ENCODE measurements around the gene EIF3CL. TPM values are rescaled to one million over a fixed set of nuclear protein-coding genes. Genes with fewer than 3 reads are reported as not detected.
"Not testable (repeated sequence)": the region's sequence is repeated elsewhere in the genome, so short reads cannot be mapped to it uniquely, and the experiment has no call there.

The EIF3CL gene
- total RNA-seq, 1 experiment from 2014 or later = 151 TPM

DNA sequence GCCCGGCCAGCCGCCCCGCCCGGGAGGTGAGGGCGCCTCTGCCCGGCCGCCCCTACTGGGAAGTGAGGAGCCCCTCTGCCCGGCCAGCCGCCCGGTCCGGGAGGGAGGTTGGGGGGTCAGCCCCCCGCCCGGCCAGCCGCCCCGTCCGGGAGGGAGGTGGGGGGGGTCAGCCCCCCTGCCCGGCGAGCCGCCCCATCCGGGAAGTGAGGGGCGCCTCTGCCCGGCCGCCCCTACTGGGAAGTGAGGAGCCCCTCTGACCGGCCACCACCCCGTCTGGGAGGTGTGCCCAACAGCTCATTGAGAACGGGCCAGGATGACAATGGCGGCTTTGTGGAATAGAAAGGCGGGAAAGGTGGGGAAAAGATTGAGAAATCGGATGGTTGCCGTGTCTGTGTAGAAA lies 13.4 kb upstream of the EIF3CL start:
- H3K27ac Mint-ChIP-seq (ENCODE audit: unreplicated experiment) = not testable (repeated sequence)

DNA sequence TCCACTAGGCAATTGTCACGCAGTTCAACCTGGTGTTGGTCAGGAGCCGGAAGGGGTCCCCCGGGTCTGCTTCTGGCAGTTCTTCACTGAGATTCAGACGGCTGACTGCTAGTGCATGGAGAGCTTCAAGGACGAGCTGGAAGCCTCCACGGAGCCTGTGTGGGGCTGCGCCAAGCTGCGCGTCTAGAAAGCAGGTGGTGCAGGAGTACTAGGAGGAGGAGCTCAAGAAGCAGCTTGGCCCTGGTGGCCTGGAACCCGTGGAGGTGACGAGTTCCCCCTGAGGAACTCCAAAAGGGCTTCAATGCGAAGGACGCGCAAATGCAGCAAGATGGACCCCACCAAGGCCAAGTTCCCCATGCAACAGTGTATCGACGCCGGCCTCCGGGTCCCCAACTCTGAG lies 10.9 kb upstream of the EIF3CL start:
- DNase-seq; H3K36me3 Mint-ChIP-seq (ENCODE audit: insufficient read depth, unreplicated experiment); H3K4me1 Mint-ChIP-seq (ENCODE audit: low read depth, unreplicated experiment); intact Hi-C loops (cut with micrococcal nuclease; ENCODE audit: unreplicated experiment); H3K27me3 Mint-ChIP-seq (ENCODE audit: unreplicated experiment); H3K27ac Mint-ChIP-seq (ENCODE audit: unreplicated experiment); BruUV-seq (replicated peaks); CTCF ChIA-PET; H3K9me3 Mint-ChIP-seq (ENCODE audit: low read depth, unreplicated experiment); H3K4me3 Mint-ChIP-seq (ENCODE audit: low read depth, unreplicated experiment): not testable (repeated sequence)

More for the DNA sequence above, 13.4 kb upstream of the EIF3CL start:
- H3K4me1 Mint-ChIP-seq (ENCODE audit: low read depth, unreplicated experiment); H3K9me3 Mint-ChIP-seq (ENCODE audit: low read depth, unreplicated experiment); intact Hi-C loops (cut with micrococcal nuclease; ENCODE audit: unreplicated experiment); H3K4me3 Mint-ChIP-seq (ENCODE audit: low read depth, unreplicated experiment); H3K36me3 Mint-ChIP-seq (ENCODE audit: insufficient read depth, unreplicated experiment); DNase-seq; BruUV-seq (replicated peaks); H3K27me3 Mint-ChIP-seq (ENCODE audit: unreplicated experiment); CTCF ChIA-PET: not testable (repeated sequence)

DNA sequence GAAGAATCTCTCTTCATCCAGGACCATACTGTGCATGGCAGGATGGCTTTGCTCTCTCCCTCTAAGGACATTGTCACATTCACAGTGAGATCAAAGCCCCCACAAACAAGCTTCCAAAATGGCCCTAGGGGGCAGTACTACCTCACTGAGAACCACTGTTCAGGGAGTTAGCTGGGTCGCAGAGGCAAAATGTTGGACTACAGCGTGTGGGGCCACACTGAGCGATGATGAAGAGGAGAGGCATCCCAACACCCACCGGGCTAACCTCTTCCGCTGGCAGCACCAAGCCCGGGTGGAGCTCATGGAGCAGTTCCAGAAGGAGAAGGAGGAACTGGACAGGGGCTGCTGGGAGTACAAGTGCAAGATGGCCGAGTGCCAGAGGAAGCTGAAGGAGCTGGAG lies 9.9 kb upstream of the EIF3CL start:
- BruUV-seq (replicated peaks); CTCF ChIA-PET; H3K27me3 Mint-ChIP-seq (ENCODE audit: unreplicated experiment); H3K4me1 Mint-ChIP-seq (ENCODE audit: low read depth, unreplicated experiment); H3K27ac Mint-ChIP-seq (ENCODE audit: unreplicated experiment); H3K36me3 Mint-ChIP-seq (ENCODE audit: insufficient read depth, unreplicated experiment); intact Hi-C loops (cut with micrococcal nuclease; ENCODE audit: unreplicated experiment); DNase-seq; H3K9me3 Mint-ChIP-seq (ENCODE audit: low read depth, unreplicated experiment); H3K4me3 Mint-ChIP-seq (ENCODE audit: low read depth, unreplicated experiment): not testable (repeated sequence)

GRCh38 chr16:28392054-28392453 lies 11.6 kb downstream of the EIF3CL start:
- H3K4me1 Mint-ChIP-seq (ENCODE audit: low read depth, unreplicated experiment); H3K9me3 Mint-ChIP-seq (ENCODE audit: low read depth, unreplicated experiment); H3K36me3 Mint-ChIP-seq (ENCODE audit: insufficient read depth, unreplicated experiment); BruUV-seq (replicated peaks); H3K27me3 Mint-ChIP-seq (ENCODE audit: unreplicated experiment); H3K4me3 Mint-ChIP-seq (ENCODE audit: low read depth, unreplicated experiment); H3K27ac Mint-ChIP-seq (ENCODE audit: unreplicated experiment); CTCF ChIA-PET; DNase-seq; intact Hi-C loops (cut with micrococcal nuclease; ENCODE audit: unreplicated experiment): not testable (repeated sequence)

GRCh38 chr16:28382177-28382867 lies 21.3 kb downstream of the EIF3CL start:
- BruUV-seq (replicated peaks); H3K36me3 Mint-ChIP-seq (ENCODE audit: insufficient read depth, unreplicated experiment); H3K27me3 Mint-ChIP-seq (ENCODE audit: unreplicated experiment); DNase-seq; H3K4me1 Mint-ChIP-seq (ENCODE audit: low read depth, unreplicated experiment); H3K4me3 Mint-ChIP-seq (ENCODE audit: low read depth, unreplicated experiment); CTCF ChIA-PET; H3K27ac Mint-ChIP-seq (ENCODE audit: unreplicated experiment); intact Hi-C loops (cut with micrococcal nuclease; ENCODE audit: unreplicated experiment); H3K9me3 Mint-ChIP-seq (ENCODE audit: low read depth, unreplicated experiment): not testable (repeated sequence)

GRCh38 chr16:28377822-28378221 lies 25.8 kb downstream of the EIF3CL start:
- DNase-seq; intact Hi-C loops (cut with micrococcal nuclease; ENCODE audit: unreplicated experiment); BruUV-seq (replicated peaks); H3K36me3 Mint-ChIP-seq (ENCODE audit: insufficient read depth, unreplicated experiment); H3K9me3 Mint-ChIP-seq (ENCODE audit: low read depth, unreplicated experiment); CTCF ChIA-PET; H3K4me3 Mint-ChIP-seq (ENCODE audit: low read depth, unreplicated experiment); H3K27ac Mint-ChIP-seq (ENCODE audit: unreplicated experiment); H3K27me3 Mint-ChIP-seq (ENCODE audit: unreplicated experiment); H3K4me1 Mint-ChIP-seq (ENCODE audit: low read depth, unreplicated experiment): not testable (repeated sequence)

DNA sequence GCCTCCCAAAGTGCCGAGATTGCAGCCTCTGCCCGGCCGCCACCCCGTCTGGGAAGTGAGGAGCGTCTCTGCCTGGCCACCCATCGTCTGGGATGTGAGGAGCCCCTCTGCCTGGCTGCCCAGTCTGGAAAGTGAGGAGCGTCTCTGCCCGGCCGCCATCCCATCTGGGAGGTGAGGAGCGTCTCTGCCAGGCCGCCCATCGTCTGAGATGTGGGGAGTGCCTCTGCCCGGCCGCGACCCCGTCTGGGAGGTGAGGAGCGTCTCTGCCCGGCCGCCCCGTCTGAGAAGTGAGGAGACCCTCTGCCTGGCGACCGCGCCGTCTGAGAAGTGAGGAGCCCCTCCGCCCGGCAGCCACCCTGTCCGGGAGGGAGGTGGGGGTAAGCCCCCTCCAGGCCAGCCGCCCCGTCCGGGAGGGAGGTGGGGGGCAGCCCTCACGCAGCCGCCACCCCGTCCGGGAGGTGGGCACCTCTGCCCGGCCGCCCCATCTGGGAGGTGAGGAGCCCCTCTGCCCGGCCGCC lies 26.5 kb downstream of the EIF3CL start:
- CTCF ChIA-PET; DNase-seq; H3K4me3 Mint-ChIP-seq (ENCODE audit: low read depth, unreplicated experiment); H3K27me3 Mint-ChIP-seq (ENCODE audit: unreplicated experiment); BruUV-seq (replicated peaks); intact Hi-C loops (cut with micrococcal nuclease; ENCODE audit: unreplicated experiment); H3K4me1 Mint-ChIP-seq (ENCODE audit: low read depth, unreplicated experiment); H3K9me3 Mint-ChIP-seq (ENCODE audit: low read depth, unreplicated experiment); H3K36me3 Mint-ChIP-seq (ENCODE audit: insufficient read depth, unreplicated experiment); H3K27ac Mint-ChIP-seq (ENCODE audit: unreplicated experiment): not testable (repeated sequence)

DNA sequence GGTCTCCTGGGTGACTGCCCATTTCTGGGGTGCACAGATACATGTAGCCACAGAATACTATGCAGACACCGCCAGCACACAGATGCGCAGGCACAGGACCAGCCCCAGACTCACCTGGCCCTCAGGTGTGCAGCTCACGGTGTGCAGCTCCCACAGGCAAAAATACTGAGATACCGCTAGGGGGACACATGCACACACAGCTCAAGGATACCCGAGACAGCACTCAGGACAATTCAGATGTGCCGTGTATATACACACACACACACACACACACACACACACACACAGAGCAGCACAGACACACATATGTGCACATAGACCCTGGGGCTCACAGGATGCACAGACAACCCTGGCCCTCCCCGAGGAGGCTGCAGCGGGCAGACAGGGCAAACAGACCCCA lies 28.5 kb downstream of the EIF3CL start:
- intact Hi-C loops (cut with micrococcal nuclease; ENCODE audit: unreplicated experiment); H3K27me3 Mint-ChIP-seq (ENCODE audit: unreplicated experiment); H3K27ac Mint-ChIP-seq (ENCODE audit: unreplicated experiment); BruUV-seq (replicated peaks); H3K4me3 Mint-ChIP-seq (ENCODE audit: low read depth, unreplicated experiment); H3K4me1 Mint-ChIP-seq (ENCODE audit: low read depth, unreplicated experiment); H3K36me3 Mint-ChIP-seq (ENCODE audit: insufficient read depth, unreplicated experiment); H3K9me3 Mint-ChIP-seq (ENCODE audit: low read depth, unreplicated experiment): not testable (repeated sequence)
- peak; percentile 41 for DNase-seq
- CTCF ChIA-PET = interaction anchor here (0.6 kb wide), 1 partner anchor 1776 kb away, joined by 3 read pairs; no protein-coding TSS in a partner anchor

DNA sequence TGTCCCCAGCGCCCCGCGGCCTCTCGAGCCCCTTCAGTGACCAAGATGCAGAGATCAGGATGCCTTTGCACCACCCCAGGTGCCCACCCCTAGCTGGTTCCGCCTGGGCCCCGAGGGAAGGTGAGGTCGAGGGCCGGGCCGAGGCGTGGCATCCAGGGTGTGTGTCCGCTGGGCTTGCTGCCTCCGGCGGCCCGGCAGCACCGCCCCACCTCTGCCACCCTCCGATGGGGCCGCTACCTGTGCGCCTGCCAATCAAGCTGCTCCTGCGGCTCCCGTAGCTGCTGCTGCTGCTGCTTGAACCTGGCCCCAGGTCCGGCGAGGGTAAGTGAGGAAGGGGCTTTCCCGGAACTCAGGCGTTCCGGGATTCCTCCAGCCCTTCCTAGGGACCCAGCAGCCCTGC lies 29.4 kb downstream of the EIF3CL start:
- H3K4me1 Mint-ChIP-seq (ENCODE audit: low read depth, unreplicated experiment); H3K36me3 Mint-ChIP-seq (ENCODE audit: insufficient read depth, unreplicated experiment); H3K9me3 Mint-ChIP-seq (ENCODE audit: low read depth, unreplicated experiment); DNase-seq; intact Hi-C loops (cut with micrococcal nuclease; ENCODE audit: unreplicated experiment); H3K27ac Mint-ChIP-seq (ENCODE audit: unreplicated experiment); H3K27me3 Mint-ChIP-seq (ENCODE audit: unreplicated experiment); BruUV-seq (replicated peaks); CTCF ChIA-PET; H3K4me3 Mint-ChIP-seq (ENCODE audit: low read depth, unreplicated experiment): not testable (repeated sequence)

DNA sequence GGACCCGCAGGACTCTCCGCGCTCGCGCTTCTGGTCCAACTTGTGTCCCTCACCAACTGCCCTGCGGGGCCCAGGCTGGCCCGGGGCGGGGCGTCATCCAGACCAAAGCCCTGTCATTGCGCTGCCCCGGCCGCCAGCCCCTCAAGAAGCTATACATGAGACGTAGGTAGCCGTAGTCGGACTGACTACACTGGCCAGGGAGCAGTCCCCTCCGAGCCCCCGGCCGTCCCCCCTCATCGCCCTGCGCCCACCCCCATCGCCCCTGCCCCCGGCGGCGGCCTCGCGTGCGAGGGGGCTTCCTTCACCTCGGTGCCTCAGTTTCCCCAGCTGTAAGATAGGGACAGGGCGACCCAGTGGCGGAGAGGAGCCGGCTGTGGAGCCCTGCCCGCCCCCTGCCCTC lies 35.7 kb downstream of the EIF3CL start:
- DNase-seq; H3K4me3 Mint-ChIP-seq (ENCODE audit: low read depth, unreplicated experiment); BruUV-seq (replicated peaks); H3K9me3 Mint-ChIP-seq (ENCODE audit: low read depth, unreplicated experiment); H3K27me3 Mint-ChIP-seq (ENCODE audit: unreplicated experiment); CTCF ChIA-PET; intact Hi-C loops (cut with micrococcal nuclease; ENCODE audit: unreplicated experiment); H3K4me1 Mint-ChIP-seq (ENCODE audit: low read depth, unreplicated experiment); H3K27ac Mint-ChIP-seq (ENCODE audit: unreplicated experiment); H3K36me3 Mint-ChIP-seq (ENCODE audit: insufficient read depth, unreplicated experiment): not testable (repeated sequence)
